ENCODE measurements around the gene ACAD9. TPM values are rescaled to one million over a fixed set of nuclear protein-coding genes. Genes with fewer than 3 reads are reported as not detected.

Gene ACAD9
- total and polyA plus RNA-seq, 9 of the 15 experiments (the other 6 are each of a cell fraction or from before 2014, with no cell fraction given), result 10.2 to 32.6 (median 22.8) TPM

GRCh38 chr3:128878011-128878457 is 1.4 kb upstream of the ACAD9 start (continued):
- TF ChIP-seq NR4A1 (CRISPR knock-in tag; IDR thresholded peaks at IDR 0.05), result no peak
- TF ChIP-seq NR4A1 (tag; IDR thresholded peaks at IDR 0.05), result peak; percentile 93
- TF ChIP-seq KLF16 (IDR thresholded peaks at IDR 0.05), result no peak
- no peak for TF ChIP-seq ARHGAP35 (IDR thresholded peaks at IDR 0.05; ENCODE audit: partially characterized antibody)
- no peak for TF ChIP-seq HDGF (IDR thresholded peaks at IDR 0.05)
- TF ChIP-seq ZNF449 (CRISPR knock-in tag; IDR thresholded peaks at IDR 0.05), result peak; percentile 78
- TF ChIP-seq ZNF639 (CRISPR knock-in tag; conservative IDR thresholded peaks at IDR 0.05 in 1 of 2, IDR thresholded peaks at IDR 0.05 in 1 of 2), result 0 out of 4 replicates have a peak, but pooled peaks of 1 of the 2 experiments have one; percentile 23
- peak; percentile 69 for TF ChIP-seq MEF2D (tag; conservative IDR thresholded peaks at IDR 0.05; ENCODE audit: low read depth)
- TF ChIP-seq ZBTB8A (IDR thresholded peaks at IDR 0.05; ENCODE audit: partially characterized antibody), result no peak
